Measurements from ENCODE around the gene CCDC14.
"Not testable (repeated sequence)": the region's sequence is repeated elsewhere in the genome, so short reads cannot be mapped to it uniquely, and the experiment has no call there.

The CCDC14 gene

DNA sequence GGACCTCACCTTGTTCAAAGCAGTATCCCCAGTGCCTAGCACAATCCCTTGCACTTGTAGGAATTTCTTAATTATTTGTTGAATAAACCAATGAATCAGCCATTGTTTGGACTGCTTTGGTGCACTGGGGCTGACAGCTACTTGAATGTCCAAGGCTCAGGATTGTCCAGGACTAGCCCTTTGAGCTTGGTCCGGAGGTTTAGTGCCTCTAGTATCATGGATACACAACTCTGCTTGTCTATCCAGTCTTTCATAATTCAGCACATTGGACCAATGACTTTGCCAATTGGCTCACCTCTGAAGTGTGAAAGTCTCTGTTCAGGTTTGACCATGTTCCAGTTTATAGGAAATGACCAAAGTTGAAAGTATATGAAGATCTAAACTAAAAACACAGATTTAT, 3.8 kb upstream of the CCDC14 start:
- not testable (repeated sequence) for H3K27ac ChIP-seq (ENCODE audit: poor library complexity, severe bottlenecking); H3K4me1 ChIP-seq (ENCODE audit: insufficient read depth, poor library complexity, severe bottlenecking); H3K9me3 ChIP-seq (ENCODE audit: severe bottlenecking); DNase-seq (ENCODE audit: low spot score); ATAC-seq (ENCODE audit: low read depth); H3K4me3 ChIP-seq (ENCODE audit: severe bottlenecking); H3K27me3 ChIP-seq (ENCODE audit: insufficient read depth, poor library complexity, severe bottlenecking); H3K36me3 ChIP-seq (ENCODE audit: low read depth)

DNA sequence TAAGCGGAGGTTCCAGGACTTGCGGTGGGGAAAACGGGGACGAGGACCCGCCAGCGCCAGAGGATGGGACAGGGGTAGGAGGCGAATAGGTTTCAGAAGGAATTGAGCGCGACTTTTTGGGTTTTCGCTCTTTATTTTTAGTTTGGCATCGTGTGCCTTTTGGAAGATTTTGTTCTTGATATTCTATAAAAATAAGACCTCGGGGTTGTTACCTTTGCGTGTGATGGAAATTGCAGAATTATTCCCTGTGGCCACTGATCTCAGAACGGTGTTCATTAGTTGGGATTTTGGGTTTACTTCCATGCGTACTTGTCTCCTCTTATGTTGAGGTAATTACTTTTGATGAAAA, 453 bp upstream of the CCDC14 start:
- Histone ChIP-seq H3K27me3 (ENCODE audit: insufficient read depth, poor library complexity, severe bottlenecking) (no peaks in the 10 kb centered on the region), H3K36me3 (ENCODE audit: low read depth) (peaks cover 7% of the 10 kb centered on the region), H3K4me1 (ENCODE audit: insufficient read depth, poor library complexity, severe bottlenecking) (peaks cover 8% of the 10 kb centered on the region), H3K27ac (ENCODE audit: poor library complexity, severe bottlenecking) (peak overlapping the region; percentile 61), H3K9me3 (ENCODE audit: severe bottlenecking) (no peaks in the 10 kb centered on the region), H3K4me3 (ENCODE audit: severe bottlenecking) (peak overlapping the region; percentile 61)
- TF ChIP-seq, protein P1, sequence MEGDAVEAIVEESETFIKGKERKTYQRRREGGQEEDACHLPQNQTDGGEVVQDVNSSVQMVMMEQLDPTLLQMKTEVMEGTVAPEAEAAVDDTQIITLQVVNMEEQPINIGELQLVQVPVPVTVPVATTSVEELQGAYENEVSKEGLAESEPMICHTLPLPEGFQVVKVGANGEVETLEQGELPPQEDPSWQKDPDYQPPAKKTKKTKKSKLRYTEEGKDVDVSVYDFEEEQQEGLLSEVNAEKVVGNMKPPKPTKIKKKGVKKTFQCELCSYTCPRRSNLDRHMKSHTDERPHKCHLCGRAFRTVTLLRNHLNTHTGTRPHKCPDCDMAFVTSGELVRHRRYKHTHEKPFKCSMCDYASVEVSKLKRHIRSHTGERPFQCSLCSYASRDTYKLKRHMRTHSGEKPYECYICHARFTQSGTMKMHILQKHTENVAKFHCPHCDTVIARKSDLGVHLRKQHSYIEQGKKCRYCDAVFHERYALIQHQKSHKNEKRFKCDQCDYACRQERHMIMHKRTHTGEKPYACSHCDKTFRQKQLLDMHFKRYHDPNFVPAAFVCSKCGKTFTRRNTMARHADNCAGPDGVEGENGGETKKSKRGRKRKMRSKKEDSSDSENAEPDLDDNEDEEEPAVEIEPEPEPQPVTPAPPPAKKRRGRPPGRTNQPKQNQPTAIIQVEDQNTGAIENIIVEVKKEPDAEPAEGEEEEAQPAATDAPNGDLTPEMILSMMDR (IDR thresholded peaks at IDR 0.05; ENCODE audit: poor library complexity, severe bottlenecking), result no peak
- no peak for DNase-seq (ENCODE audit: low spot score)
- ATAC-seq (ENCODE audit: low read depth), result no peak

DNA sequence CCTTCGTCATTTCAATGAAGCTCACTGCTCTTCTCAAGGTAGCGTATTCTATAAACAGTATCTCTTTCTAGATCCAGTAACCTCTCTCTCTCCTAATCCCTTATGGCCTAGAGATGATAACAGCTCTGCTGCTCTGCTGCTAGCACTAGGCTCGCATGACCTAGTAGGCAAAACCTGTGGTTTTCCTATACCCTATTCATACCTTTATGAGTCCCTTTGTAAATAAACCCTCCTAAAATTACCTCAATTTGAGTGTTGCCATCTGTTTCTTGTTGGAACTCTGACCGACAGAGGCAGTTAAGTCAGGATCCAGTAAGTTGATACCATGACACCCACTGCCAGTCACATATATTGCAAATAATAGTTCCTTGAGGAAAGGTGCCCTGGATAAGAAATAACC, 7.3 kb downstream of the CCDC14 start:
- TF ChIP-seq, protein P1 (IDR thresholded peaks at IDR 0.05; ENCODE audit: poor library complexity, severe bottlenecking), result no peak
- no peak for DNase-seq (ENCODE audit: low spot score)
- H3K27ac ChIP-seq (ENCODE audit: poor library complexity, severe bottlenecking), result no peak overlapping the region
- H3K4me1 ChIP-seq (ENCODE audit: insufficient read depth, poor library complexity, severe bottlenecking), result no peaks in the 10 kb centered on the region
- ATAC-seq (ENCODE audit: low read depth), result no peak
- H3K4me3 ChIP-seq (ENCODE audit: severe bottlenecking), result no peak overlapping the region
- H3K36me3 ChIP-seq (ENCODE audit: low read depth), result peaks cover 83% of the 10 kb centered on the region
- no peaks in the 10 kb centered on the region for H3K9me3 ChIP-seq (ENCODE audit: severe bottlenecking)
- no peaks in the 10 kb centered on the region for H3K27me3 ChIP-seq (ENCODE audit: insufficient read depth, poor library complexity, severe bottlenecking)

DNA sequence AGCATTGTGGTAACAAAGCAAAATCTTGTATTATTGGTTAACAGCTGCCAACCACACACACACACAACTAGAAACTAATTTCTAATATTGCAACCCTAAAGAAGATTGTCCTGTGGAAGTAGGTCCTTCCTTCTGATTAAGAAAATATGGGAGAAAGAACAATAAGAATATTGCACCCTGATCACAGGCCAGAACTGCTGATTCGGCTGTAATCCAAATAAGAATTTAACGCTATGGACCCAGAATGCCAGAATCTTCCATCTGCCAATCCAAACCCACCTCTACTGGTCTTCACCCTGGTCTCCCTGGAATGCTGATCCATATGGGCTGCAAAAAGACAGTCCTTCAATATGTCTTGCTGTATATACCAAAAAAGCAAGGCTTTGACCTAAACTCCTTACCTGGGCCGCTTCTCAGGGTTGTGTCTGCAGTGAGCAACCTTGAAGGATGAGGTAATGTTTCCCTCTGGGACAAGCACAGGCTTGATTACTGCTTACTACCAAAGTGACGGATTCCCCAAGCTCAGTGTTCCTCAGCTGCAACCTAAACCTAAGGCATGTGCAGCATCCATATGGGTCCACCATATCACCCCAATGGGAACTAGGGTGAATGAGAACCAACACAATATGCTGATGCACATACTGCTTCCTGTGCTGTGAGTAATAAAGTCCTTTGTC, 8.0 kb downstream of the CCDC14 start:
- H3K4me3 ChIP-seq (ENCODE audit: severe bottlenecking), result no peak overlapping the region
- no peaks in the 10 kb centered on the region for H3K27me3 ChIP-seq (ENCODE audit: insufficient read depth, poor library complexity, severe bottlenecking)
- H3K36me3 ChIP-seq (ENCODE audit: low read depth), result peaks cover 91% of the 10 kb centered on the region
- TF ChIP-seq, protein P1 (IDR thresholded peaks at IDR 0.05; ENCODE audit: poor library complexity, severe bottlenecking), result no peak
- no peaks in the 10 kb centered on the region for H3K9me3 ChIP-seq (ENCODE audit: severe bottlenecking)
- DNase-seq (ENCODE audit: low spot score), result no peak
- no peaks in the 10 kb centered on the region for H3K4me1 ChIP-seq (ENCODE audit: insufficient read depth, poor library complexity, severe bottlenecking)
- ATAC-seq (ENCODE audit: low read depth), result peak; percentile 29; the same call in 1 of the 3 replicates
- H3K27ac ChIP-seq (ENCODE audit: poor library complexity, severe bottlenecking), result no peak overlapping the region

DNA sequence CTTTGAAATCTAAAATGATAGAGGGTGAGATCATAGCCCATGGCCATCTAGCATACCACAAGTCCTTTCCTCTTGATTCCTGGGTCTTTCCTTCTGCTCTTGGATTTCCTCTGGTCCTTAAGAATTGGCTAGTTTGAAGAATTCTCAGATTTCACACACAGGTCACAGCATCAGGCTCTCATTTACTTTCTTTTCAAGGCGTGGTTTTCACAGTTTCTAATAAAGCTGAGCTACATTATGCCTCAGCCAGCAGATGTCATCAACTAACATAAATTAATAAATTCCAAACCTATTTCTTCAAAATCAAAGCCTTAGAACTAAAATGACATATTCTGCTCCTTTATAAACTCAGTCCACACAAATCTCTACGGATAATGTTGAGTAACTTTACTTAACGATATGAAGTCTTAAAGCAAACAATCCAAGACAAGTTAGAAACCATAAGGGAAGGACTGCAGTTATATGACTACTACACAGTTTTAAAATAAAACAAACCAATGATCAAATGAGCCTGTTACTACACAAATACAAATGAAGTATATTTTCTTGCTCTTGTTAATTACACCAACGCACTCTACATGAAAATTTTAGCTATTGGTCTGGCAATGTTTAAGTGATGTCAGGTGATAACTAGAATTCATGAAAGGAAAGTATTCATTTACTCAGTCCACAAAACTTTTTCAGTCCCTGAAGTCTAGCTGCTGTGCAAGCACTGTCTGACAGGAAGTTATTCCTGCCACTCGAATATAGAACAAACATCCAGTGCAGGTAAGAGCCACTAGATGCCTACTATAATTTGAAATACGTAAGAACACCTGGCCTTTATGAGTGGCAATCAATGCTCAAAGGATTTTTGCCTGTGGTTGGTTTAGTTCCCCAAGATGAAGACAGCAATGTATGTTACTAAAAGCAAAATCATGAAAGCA, 9.2 kb downstream of the CCDC14 start:
- no peak overlapping the region for H3K4me3 ChIP-seq (ENCODE audit: severe bottlenecking)
- DNase-seq (ENCODE audit: low spot score) (no peak), ATAC-seq (ENCODE audit: low read depth) (no peak)
- H3K36me3 ChIP-seq (ENCODE audit: low read depth), result peaks cover 99% of the 10 kb centered on the region
- TF ChIP-seq, protein P1 (IDR thresholded peaks at IDR 0.05; ENCODE audit: poor library complexity, severe bottlenecking), result no peak
- no peaks in the 10 kb centered on the region for H3K4me1 ChIP-seq (ENCODE audit: insufficient read depth, poor library complexity, severe bottlenecking)
- no peaks in the 10 kb centered on the region for H3K27me3 ChIP-seq (ENCODE audit: insufficient read depth, poor library complexity, severe bottlenecking)
- no peaks in the 10 kb centered on the region for H3K9me3 ChIP-seq (ENCODE audit: severe bottlenecking)
- H3K27ac ChIP-seq (ENCODE audit: poor library complexity, severe bottlenecking), result no peak overlapping the region

All from RWPE2 (cell line).